ENCODE data around the gene NBEAL1.
"Not testable (repeated sequence)": the region's sequence is repeated elsewhere in the genome, so short reads cannot be mapped to it uniquely, and the experiment has no call there.

Gene NBEAL1

GRCh38 chr2:203149194-203149593 is 134.5 kb downstream of the NBEAL1 start:
- H3K4me1 ChIP-seq (ENCODE audit: control insufficient read depth, insufficient read depth, low read length), result no peaks in the 10 kb centered on the region
- CTCF ChIA-PET, result no interaction called here
- H3K27ac ChIP-seq (ENCODE audit: extremely low read depth, low read depth, low read length), result no peak overlapping the region
- TF ChIP-seq ZNF19 (tag by site-specific recombination; IDR thresholded peaks at IDR 0.05; ENCODE audit: low read depth) (no peak), ZNF239 (tag by site-specific recombination; IDR thresholded peaks at IDR 0.05) (no peak), ZNF621 (tag by site-specific recombination; IDR thresholded peaks at IDR 0.05) (no peak), ZNF791 (tag by site-specific recombination; IDR thresholded peaks at IDR 0.05) (no peak), YY2 (tag by site-specific recombination; IDR thresholded peaks at IDR 0.05) (no peak), MZF1 (tag by site-specific recombination; IDR thresholded peaks at IDR 0.05; ENCODE audit: borderline replicate concordance) (no peak)
- POLR2A ChIA-PET, result no interaction called here
- H3K4me3 ChIP-seq (ENCODE audit: low read depth, low read length), result no peak overlapping the region
- H3K9me3 ChIP-seq (ENCODE audit: control insufficient read depth, insufficient read depth, low read depth, low read length), result no peaks in the 10 kb centered on the region
- peaks cover 13% of the 10 kb centered on the region in 2 experiments for H3K36me3 ChIP-seq (ENCODE audit: control insufficient read depth in 2 of 2, insufficient read depth in 1 of 2, low read length in 2 of 2)

GRCh38 chr2:203155406-203155805 is 140.7 kb downstream of the NBEAL1 start:
- ChIA-PET CTCF (interaction anchor here (0.5 to 1.2 kb wide), 2 partner anchors 10 to 46 kb away, joined by 3 read pairs; no protein-coding TSS in a partner anchor), POLR2A (no interaction called here)
- peaks cover 0 to 9% of the 10 kb centered on the region in 2 experiments; a peak in 2 of 3 replicates for H3K36me3 ChIP-seq (ENCODE audit: control insufficient read depth in 2 of 2, insufficient read depth in 1 of 2, low read length in 2 of 2)
- TF ChIP-seq WT1 (tag by site-specific recombination; IDR thresholded peaks at IDR 0.05) (no peak), ZNF707 (tag by site-specific recombination; IDR thresholded peaks at IDR 0.05) (no peak), ZNF138 (tag by site-specific recombination; IDR thresholded peaks at IDR 0.05; ENCODE audit: borderline replicate concordance) (no peak)
- no peak overlapping the region for H3K4me3 ChIP-seq (ENCODE audit: low read depth, low read length)
- H3K9me3 ChIP-seq (ENCODE audit: control insufficient read depth, insufficient read depth, low read depth, low read length), result no peaks in the 10 kb centered on the region
- no peaks in the 10 kb centered on the region for H3K4me1 ChIP-seq (ENCODE audit: control insufficient read depth, insufficient read depth, low read length)
- H3K27ac ChIP-seq (ENCODE audit: extremely low read depth, low read depth, low read length), result no peak overlapping the region

- CTCF ChIA-PET, result interaction anchor here (0.6 kb wide), 1 partner anchor 728 kb away, joined by 3 read pairs; no protein-coding TSS in a partner anchor
Measured at GRCh38 chr2:203162722-203163121, 148.0 kb downstream of the NBEAL1 start.

GRCh38 chr2:203164311-203164935 is 149.7 kb downstream of the NBEAL1 start:
- Histone ChIP-seq H3K9me3 (ENCODE audit: control insufficient read depth, insufficient read depth, low read depth, low read length) (no peaks in the 10 kb centered on the region), H3K4me1 (ENCODE audit: control insufficient read depth, insufficient read depth, low read length) (no peaks in the 10 kb centered on the region), H3K4me3 (ENCODE audit: low read depth, low read length) (no peak overlapping the region), H3K36me3 (ENCODE audit: control insufficient read depth in 2 of 2, insufficient read depth in 1 of 2, low read length in 2 of 2) (peaks cover 0 to 4% of the 10 kb centered on the region in 2 experiments; a peak in 2 of 3 replicates), H3K27ac (ENCODE audit: extremely low read depth, low read depth, low read length) (no peak overlapping the region)
- ChIA-PET CTCF (interaction anchor here (0.5 to 1.2 kb wide), 3 partner anchors 9 to 1014 kb away, joined by 3 read pairs; no protein-coding TSS in a partner anchor), POLR2A (no interaction called here)
- TF ChIP-seq ZNF248 (tag by site-specific recombination; IDR thresholded peaks at IDR 0.05) (no peak), ZNF26 (tag by site-specific recombination; IDR thresholded peaks at IDR 0.05) (no peak), ZNF354C (tag by site-specific recombination; IDR thresholded peaks at IDR 0.05; ENCODE audit: borderline replicate concordance, low read depth) (no peak), ZNF202 (tag by site-specific recombination; IDR thresholded peaks at IDR 0.05; ENCODE audit: borderline replicate concordance) (no peak)

More at GRCh38 chr2:203162722-203163121, 148.0 kb downstream of the NBEAL1 start:
- H3K4me3 ChIP-seq (ENCODE audit: low read depth, low read length); H3K27ac ChIP-seq (ENCODE audit: extremely low read depth, low read depth, low read length); POLR2A ChIA-PET; H3K9me3 ChIP-seq (ENCODE audit: control insufficient read depth, insufficient read depth, low read depth, low read length); H3K4me1 ChIP-seq (ENCODE audit: control insufficient read depth, insufficient read depth, low read length): not testable (repeated sequence)
- peaks cover 0 to 10% of the 10 kb centered on the region in 2 experiments; a peak in 2 of 3 replicates for H3K36me3 ChIP-seq (ENCODE audit: control insufficient read depth in 2 of 2, insufficient read depth in 1 of 2, low read length in 2 of 2)

- no peaks in the 10 kb centered on the region for H3K4me1 ChIP-seq (ENCODE audit: control insufficient read depth, insufficient read depth, low read length)
- no peaks in the 10 kb centered on the region for H3K9me3 ChIP-seq (ENCODE audit: control insufficient read depth, insufficient read depth, low read depth, low read length)
- H3K36me3 ChIP-seq (ENCODE audit: control insufficient read depth in 2 of 2, insufficient read depth in 1 of 2, low read length in 2 of 2), result peaks cover 0 to 4% of the 10 kb centered on the region in 2 experiments; a peak in 2 of 3 replicates
- CTCF ChIA-PET, result interaction anchor here (0.7 kb wide), 1 partner anchor 409 kb away, joined by 3 read pairs; no protein-coding TSS in a partner anchor
- no peak overlapping the region for H3K4me3 ChIP-seq (ENCODE audit: low read depth, low read length)
- POLR2A ChIA-PET, result no interaction called here
- no peak overlapping the region for H3K27ac ChIP-seq (ENCODE audit: extremely low read depth, low read depth, low read length)
- no peak for TF ChIP-seq ZNF664 (tag by site-specific recombination; IDR thresholded peaks at IDR 0.05)
Measured at GRCh38 chr2:203167751-203168150, 153.1 kb downstream of the NBEAL1 start.
